Testis (tissue), 3 donors: ENCODE data around the gene POLN. TPM values are rescaled to one million over a fixed set of nuclear protein-coding genes. Genes with fewer than 3 reads are reported as not detected.

Experiments used
- DNase-seq: peaks from one replicate; pipeline ENCODE4 v3.0.0-alpha.2; 2019
- H3K27ac ChIP-seq, 2 donors: fragments of 200-600 bp; sonication (generic); one replicate each; pipeline ENCODE4 v1.5.1; 2019
- H3K27me3 ChIP-seq: fragments of 200-600 bp; sonication (generic); one replicate; pipeline ENCODE4 v1.5.1; 2019
- H3K36me3 ChIP-seq: fragments of 200-600 bp; sonication (generic); one replicate; pipeline ENCODE4 v1.5.1; 2017; ENCODE audit warnings: low read depth; ENCODE audit errors: missing control alignments
- H3K4me1 ChIP-seq: fragments of 200-600 bp; sonication (generic); one replicate; pipeline ENCODE4 v1.5.1; 2019
- H3K4me3 ChIP-seq, 2 donors: fragments of 200-600 bp; sonication (generic); one replicate each; pipeline ENCODE4 v1.5.1; 2017 to 2019
- H3K9me3 ChIP-seq: fragments of 200-600 bp; sonication (generic); one replicate; pipeline ENCODE4 v1.5.1; 2017
- CTCF ChIP-seq, 3 experiments: fragments of 450-650 bp in 2 of 3; fragments of 200-600 bp in 1 of 3; sonication (generic) in 1 of 3; IDR thresholded peaks; one replicate each; pipeline ENCODE4 v1.5.1; 2016 to 2019; ENCODE audit warnings: antibody characterized with exemption in 3 of 3, mild to moderate bottlenecking in 2 of 3, moderate library complexity in 1 of 3
- POLR2A ChIP-seq: fragments of 450-650 bp; IDR thresholded peaks from one replicate; pipeline ENCODE4 v1.6.1; 2017; ENCODE audit warnings: antibody characterized with exemption, mild to moderate bottlenecking, moderate library complexity
- WGBS, 2 donors: methylation state at CpG; one replicate each; pipeline ENCODE4 v1.1.5; 2018; 5-methylcytosine and 5-hydroxymethylcytosine counted together
- intact Hi-C: fragments of 100-400 bp; cut with DNase I; formaldehyde crosslinking; loops from one replicate; pipeline ENCODE4 v1.15.1; 2023; ENCODE audit warnings: low total_unique reads
- polyA plus RNA-seq: library from polyadenylated mRNA; stranded (reverse); fragments of 350-450 nt; fragmentation: Illumina TruSeq; extraction: RNeasy Lipid Tissue Mini Kit (QIAGEN cat#74804); gene quantifications from one replicate; pipeline ENCODE4 v1.2.3, GENCODE V29; 2014; ENCODE audit warnings: low read depth, low replicate concordance; ENCODE audit not compliant: insufficient read depth
- total RNA-seq, 2 donors: library from RNA; depleted of rRNA; stranded (reverse); fragments of >200 nt; gene quantifications; one replicate each; pipeline ENCODE4 v1.2.3, GENCODE V29; 2016

Gene POLN
- total and polyA plus RNA-seq, 3 donors from 2014 or later, result 12.2 to 23.7 (median 22.9) TPM

DNA sequence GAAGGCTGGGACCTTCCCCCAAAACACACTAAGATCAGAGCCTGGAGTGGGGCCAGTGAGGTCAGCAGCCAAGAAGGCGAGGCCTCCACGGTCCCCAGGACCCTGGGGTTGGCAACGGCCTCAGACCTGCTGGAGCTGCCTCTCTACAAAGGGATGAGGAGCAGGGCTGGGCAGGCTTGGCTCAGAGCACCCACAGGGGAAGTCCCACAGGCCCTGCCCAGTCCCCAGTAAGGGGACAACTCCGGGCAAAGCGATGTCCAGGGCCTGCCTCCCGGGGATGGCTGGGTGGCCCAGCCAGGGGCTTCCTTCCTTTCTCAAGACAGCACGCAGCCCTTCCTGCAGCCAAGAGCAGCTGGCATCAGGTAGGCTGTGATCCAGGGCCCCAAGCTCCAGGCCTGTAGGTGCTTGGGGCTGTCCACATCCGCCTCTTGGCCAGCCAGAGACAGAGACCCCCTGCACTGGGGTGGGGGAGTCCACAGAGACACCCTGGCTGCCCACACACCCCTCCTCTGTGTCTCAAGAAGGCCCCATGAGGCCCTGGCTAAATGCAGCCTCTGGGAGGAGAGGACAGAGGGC lies 14.3 kb upstream of the POLN start:
- intact Hi-C loops, result no loop called here
- DNase-seq, result peak; percentile 72
- Histone ChIP-seq H3K27me3 (no peaks in the 10 kb centered on the region), H3K4me3 (no peak overlapping the region), H3K9me3 (no peaks in the 10 kb centered on the region), H3K27ac (peak overlapping the region; percentile 93 to 98), H3K36me3 (no peaks in the 10 kb centered on the region), H3K4me1 (peaks cover 66% of the 10 kb centered on the region)
- TF ChIP-seq POLR2A, result no peak
- no peak for TF ChIP-seq CTCF (IDR thresholded peaks at IDR 0.05)
- WGBS, 2 donors, result 0 to 59% methylated on average over 3 to 8 of the region's 8 CpGs

GRCh38 chr4:2255501-2256155 lies 13.7 kb upstream of the POLN start:
- Histone ChIP-seq H3K4me1 (peaks cover 62% of the 10 kb centered on the region), H3K27me3 (no peaks in the 10 kb centered on the region), H3K36me3 (no peaks in the 10 kb centered on the region), H3K4me3 (no peak overlapping the region), H3K27ac (peak overlapping the region; percentile 93 to 98), H3K9me3 (no peaks in the 10 kb centered on the region)
- intact Hi-C loops, result no loop called here
- peak; percentile 88 for DNase-seq
- no peak for TF ChIP-seq CTCF (IDR thresholded peaks at IDR 0.05)
- no peak for TF ChIP-seq POLR2A
- WGBS, 2 donors, result 39 to 54% methylated on average over 5 to 17 of the region's 18 CpGs

DNA sequence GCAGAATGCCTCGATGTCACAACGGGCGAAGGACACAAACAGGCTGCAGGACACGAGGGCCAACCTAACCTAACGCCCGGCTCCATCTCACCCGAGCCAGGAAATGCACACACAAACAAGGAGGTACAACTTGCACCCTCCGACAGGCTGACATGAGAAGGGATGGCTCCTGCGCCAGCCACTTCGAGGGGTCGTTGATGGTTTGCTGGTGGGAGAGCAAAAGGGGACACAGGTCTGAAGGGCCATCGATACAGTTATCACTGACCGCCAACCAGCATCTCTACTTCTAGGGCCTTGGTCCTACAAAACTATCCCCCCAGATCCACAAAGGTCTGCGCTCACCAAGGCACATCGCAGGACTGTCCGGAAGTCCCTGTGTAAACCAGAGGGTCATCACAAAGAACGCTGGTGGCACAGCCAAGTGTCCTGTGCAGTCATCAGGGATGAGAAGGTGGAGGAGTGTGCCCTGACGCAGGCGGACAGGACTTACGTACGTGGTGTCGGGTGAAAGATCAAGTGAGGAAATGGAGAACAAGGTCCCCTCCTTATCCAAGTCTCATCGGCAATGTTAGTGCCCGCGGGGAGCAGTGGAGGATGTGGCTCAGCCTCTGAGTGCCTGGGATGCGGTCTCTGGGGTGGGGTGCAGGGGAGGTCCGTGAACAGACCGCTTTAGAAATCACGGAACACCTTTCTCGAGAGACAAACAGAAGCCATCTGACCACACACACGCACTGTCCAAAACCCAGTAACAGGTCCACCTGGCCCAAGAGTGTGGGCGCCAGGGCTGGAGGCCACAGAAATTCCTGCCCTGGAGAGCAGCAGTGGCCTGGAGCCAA lies 13.0 kb upstream of the POLN start:
- peak; percentile 69 for DNase-seq
- intact Hi-C loops, result no loop called here
- Histone ChIP-seq H3K36me3 (no peaks in the 10 kb centered on the region), H3K27ac (peak overlapping the region; percentile 93 to 98), H3K4me1 (peaks cover 54% of the 10 kb centered on the region), H3K4me3 (no peak overlapping the region), H3K9me3 (no peaks in the 10 kb centered on the region), H3K27me3 (no peaks in the 10 kb centered on the region)
- TF ChIP-seq POLR2A, result no peak
- no peak for TF ChIP-seq CTCF (IDR thresholded peaks at IDR 0.05)
- 68 to 82% methylated on average over 32 of the region's 32 CpGs for WGBS, 2 donors

DNA sequence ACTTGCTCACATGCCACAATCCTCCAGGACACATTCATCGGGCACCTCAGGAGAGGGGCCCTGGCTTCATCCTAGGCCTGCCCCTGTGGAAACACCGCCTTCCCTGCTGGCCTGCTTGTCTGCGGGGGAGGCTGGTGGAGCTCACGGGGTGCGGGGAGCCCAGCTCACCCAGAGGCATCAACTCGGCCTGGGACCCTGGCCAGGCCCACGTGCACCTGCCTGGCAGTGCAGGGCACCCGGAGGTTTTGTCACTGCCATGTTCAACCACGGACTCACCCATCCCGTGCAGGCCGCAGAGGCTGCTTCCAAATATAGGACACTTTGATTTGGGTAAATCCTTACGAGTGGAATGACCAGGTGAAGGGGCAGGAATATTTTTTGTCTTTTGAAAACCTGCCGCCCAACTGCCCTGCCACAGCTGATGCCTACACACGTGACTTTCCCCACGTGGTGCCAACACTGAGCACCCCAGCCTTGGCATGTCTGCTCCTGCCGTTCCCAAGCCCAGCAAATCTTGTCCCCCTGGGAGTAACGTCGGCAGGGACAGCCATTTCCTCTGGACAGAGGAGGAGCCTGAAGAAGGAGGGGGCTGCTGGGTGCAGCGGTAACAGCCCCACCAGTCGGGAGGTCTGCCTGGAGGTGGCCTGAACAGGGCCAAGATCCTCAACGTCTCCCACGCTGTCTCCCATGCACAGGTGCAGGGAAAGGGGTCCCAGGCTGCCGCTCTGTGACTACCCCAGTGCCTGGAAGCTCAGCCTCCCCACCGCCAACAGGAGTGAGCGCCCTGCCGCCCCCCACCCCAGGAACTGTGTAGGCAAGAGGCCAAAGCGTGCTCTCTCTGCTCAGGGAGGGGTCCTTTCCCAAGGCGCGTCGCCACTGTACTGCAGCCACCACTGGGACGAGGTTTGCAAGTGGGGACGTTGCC lies 11.5 kb upstream of the POLN start:
- no peaks in the 10 kb centered on the region for H3K9me3 ChIP-seq
- peak; percentile 10 for DNase-seq
- no peak overlapping the region for H3K27ac ChIP-seq
- WGBS, 2 donors, result 73 to 85% methylated on average over 26 to 32 of the region's 32 CpGs
- intact Hi-C loops, result no loop called here
- no peaks in the 10 kb centered on the region for H3K27me3 ChIP-seq
- H3K36me3 ChIP-seq, result no peaks in the 10 kb centered on the region
- TF ChIP-seq CTCF (IDR thresholded peaks at IDR 0.05), result no peak
- TF ChIP-seq POLR2A, result no peak
- H3K4me1 ChIP-seq, result peaks cover 40% of the 10 kb centered on the region
- H3K4me3 ChIP-seq, result no peak overlapping the region
